Activated CD8-positive, alpha-beta memory T cell treated with anti-CD3 and anti-CD28 coated beads for 48 hours (primary cell): ENCODE data around the gene FAM89A.
A peak's percentile ranks its signal among the peaks of the same experiment; 100 is the strongest.
"Not testable (repeated sequence)": the region's sequence is repeated elsewhere in the genome, so short reads cannot be mapped to it uniquely, and the experiment has no call there.

Experiments
- DNase-seq, 3 experiments: peaks; one replicate each; pipeline ENCODE4 v3.0.0-alpha.2; 2020; ENCODE audit warnings: low read depth in 2 of 3, low spot score in 2 of 3

Gene FAM89A

GRCh38 chr1:231057410-231057809 is 17.4 kb upstream of the FAM89A start:
- no peak for DNase-seq

- no peak for DNase-seq
Measured at GRCh38 chr1:231055271-231055670, 15.2 kb upstream of the FAM89A start.

GRCh38 chr1:231053493-231054162 is 13.6 kb upstream of the FAM89A start:
- DNase-seq: no peak

- DNase-seq: no peak
Measured at GRCh38 chr1:231052777-231053176, 12.7 kb upstream of the FAM89A start.

GRCh38 chr1:231050932-231051331 is 10.9 kb upstream of the FAM89A start:
- not testable (repeated sequence) for DNase-seq

GRCh38 chr1:231050395-231050794 is 10.3 kb upstream of the FAM89A start:
- no peak for DNase-seq

GRCh38 chr1:231049121-231049979 is 9.3 kb upstream of the FAM89A start:
- DNase-seq: no peak

GRCh38 chr1:231048419-231048818 is 8.4 kb upstream of the FAM89A start:
- not testable (repeated sequence) for DNase-seq

- DNase-seq: not testable (repeated sequence)
Measured at GRCh38 chr1:231047529-231047928, 7.5 kb upstream of the FAM89A start.

GRCh38 chr1:231046730-231047395 is 6.8 kb upstream of the FAM89A start:
- no peak for DNase-seq

- not testable (repeated sequence) for DNase-seq
Measured at GRCh38 chr1:231045921-231046729, 6.1 kb upstream of the FAM89A start.

GRCh38 chr1:231045286-231045685 is 5.2 kb upstream of the FAM89A start:
- no peak for DNase-seq

GRCh38 chr1:231044588-231044987 is 4.5 kb upstream of the FAM89A start:
- DNase-seq: no peak

- DNase-seq: no peak
Measured at GRCh38 chr1:231041719-231042261, 1.7 kb upstream of the FAM89A start.

GRCh38 chr1:231040800-231041718 is 1.0 kb upstream of the FAM89A start:
- no peak for DNase-seq

GRCh38 chr1:231039161-231040018 is 664 bp downstream of the FAM89A start:
- peak in 2 of 3 experiments; percentile 10 to 16 for DNase-seq

GRCh38 chr1:231037585-231038517 is 2.2 kb downstream of the FAM89A start:
- no peak for DNase-seq

- DNase-seq: no peak
Measured at GRCh38 chr1:231036416-231036815, 3.6 kb downstream of the FAM89A start.
